GM23338 (cell line): ENCODE measurements around the gene EFCAB9.

Experiments
- CREB1 ChIP-seq: fragments of 250-450 bp; sonication (Bioruptor Pico); IDR thresholded peaks from 2 replicates; pipeline ENCODE4 v1.5.0; 2020; ENCODE audit warnings: low read depth, mild to moderate bottlenecking, moderate library complexity
- CTCF ChIP-seq, 2 experiments: fragments of 200-600 bp in 1 of 2; sonication (generic) in 1 of 2; conservative IDR thresholded peaks; 2 replicates each; pipeline versions ENCODE4 v1.5.1 to v1.6.1; 2016 to 2017; ENCODE audit warnings: antibody characterized with exemption in 2 of 2, low read depth in 2 of 2, mild to moderate bottlenecking in 2 of 2, moderate library complexity in 1 of 2
- EZH2 ChIP-seq: fragments of 200-600 bp; sonication (generic); IDR thresholded peaks from one replicate; pipeline ENCODE4 v1.8.0; 2017; ENCODE audit warnings: antibody characterized with exemption, mild to moderate bottlenecking, low read depth; ENCODE audit not compliant: unreplicated experiment
- EZH2phosphoT487 ChIP-seq: fragments of 200-600 bp; sonication (generic); IDR thresholded peaks from one replicate; pipeline ENCODE4 v1.8.1; 2018; ENCODE audit warnings: antibody characterized with exemption; ENCODE audit not compliant: unreplicated experiment
- POLR2AphosphoS5 ChIP-seq: IDR thresholded peaks from 2 replicates; pipeline ENCODE4 v1.6.1; 2016; ENCODE audit warnings: antibody characterized with exemption, low read depth
- REST ChIP-seq: IDR thresholded peaks from one replicate; pipeline ENCODE4 v1.6.1; 2018; ENCODE audit warnings: antibody characterized with exemption; ENCODE audit not compliant: unreplicated experiment
- ZNF462 ChIP-seq: fragments of 250-450 bp; sonication (Bioruptor Pico); IDR thresholded peaks from 2 replicates; pipeline ENCODE4 v1.5.0; 2020; ENCODE audit warnings: mild to moderate bottlenecking, moderate library complexity

GRCh38 chr5:172180936-172181335 is 13.0 kb upstream of the EFCAB9 start:
- no peak for TF ChIP-seq CTCF (conservative IDR thresholded peaks at IDR 0.05; ENCODE audit: low read depth in 2 of 2)
- no peak for TF ChIP-seq POLR2AphosphoS5
- no peak for TF ChIP-seq EZH2
- TF ChIP-seq REST: no peak
- TF ChIP-seq CREB1 (CRISPR knock-in tag): no peak
- no peak for TF ChIP-seq ZNF462 (CRISPR knock-in tag)
- TF ChIP-seq EZH2phosphoT487: no peak
